H7 (cell line): Measurements from ENCODE around the gene RTP5. TPM values are rescaled to one million over a fixed set of nuclear protein-coding genes. Genes with fewer than 3 reads are reported as not detected.
A peak's percentile ranks its signal among the peaks of the same experiment; 100 is the strongest.

Experiments
- DNase-seq: peaks from one replicate; pipeline ENCODE4 v3.0.0; 2012
- H3K27me3 ChIP-seq: 2 replicates; pipeline ENCODE4 v1.6.0; 2011; ENCODE audit warnings: mild to moderate bottlenecking, low read length; ENCODE audit not compliant: control insufficient read depth, insufficient read depth
- H3K36me3 ChIP-seq: replicated peaks from 2 replicates; pipeline ENCODE4 v1.5.1; 2011; ENCODE audit warnings: low read length; ENCODE audit not compliant: control insufficient read depth, insufficient read depth
- H3K4me3 ChIP-seq: 2 replicates; pipeline ENCODE4 v1.5.1; 2011; ENCODE audit warnings: low read depth, mild to moderate bottlenecking, control low read depth, low read length, moderate library complexity; ENCODE audit not compliant: insufficient read depth
- total RNA-seq: library from RNA; depleted of rRNA; stranded (reverse); fragments of >200 nt; shearing (Covaris generic); gene quantifications from 2 replicates; pipeline ENCODE4 v1.2.3, GENCODE V29; 2014

The RTP5 gene
- total RNA-seq, 1 experiment from 2014 or later, result not detected

DNA sequence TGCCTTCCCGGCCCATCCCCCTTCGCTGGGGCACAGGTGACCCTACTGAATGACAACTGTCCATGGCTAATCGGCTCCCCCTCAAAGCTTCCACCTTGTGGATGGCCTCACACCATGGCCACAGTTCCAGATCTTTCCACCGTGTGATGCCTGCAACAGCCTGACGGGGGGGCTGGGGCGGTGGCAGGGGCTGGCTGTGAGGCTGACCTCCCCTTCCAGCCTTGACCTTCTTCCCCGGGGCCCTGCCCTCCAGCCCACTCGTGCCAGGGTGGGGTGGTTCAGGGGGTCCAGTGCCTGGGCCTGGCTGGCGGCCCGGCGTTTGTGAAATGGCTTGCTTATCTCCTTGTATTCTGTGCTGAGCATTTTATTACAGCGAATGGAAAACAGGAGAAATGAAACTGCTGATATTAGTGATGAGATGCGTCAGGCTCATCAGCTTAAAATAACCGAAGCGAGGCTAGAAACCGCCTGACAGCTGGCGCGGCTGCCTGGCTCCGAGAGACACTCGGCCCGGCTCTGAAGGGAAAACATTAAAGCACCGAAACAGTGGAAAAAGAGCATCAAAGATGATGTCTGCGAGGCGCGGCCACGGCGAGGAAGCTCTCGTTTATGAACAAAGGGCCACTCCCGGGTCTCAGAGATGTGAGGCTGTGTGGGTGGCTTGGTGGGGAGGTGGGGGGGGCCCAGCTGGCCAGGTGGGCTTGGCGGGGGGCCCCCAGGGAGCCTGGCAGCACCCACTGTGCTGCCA, 9.9 kb upstream of the RTP5 start:
- Histone ChIP-seq H3K27me3 (no peaks in the 10 kb centered on the region), H3K4me3 (no peak overlapping the region), H3K36me3 (no peaks in the 10 kb centered on the region)
- DNase-seq, result peak; percentile 89

DNA sequence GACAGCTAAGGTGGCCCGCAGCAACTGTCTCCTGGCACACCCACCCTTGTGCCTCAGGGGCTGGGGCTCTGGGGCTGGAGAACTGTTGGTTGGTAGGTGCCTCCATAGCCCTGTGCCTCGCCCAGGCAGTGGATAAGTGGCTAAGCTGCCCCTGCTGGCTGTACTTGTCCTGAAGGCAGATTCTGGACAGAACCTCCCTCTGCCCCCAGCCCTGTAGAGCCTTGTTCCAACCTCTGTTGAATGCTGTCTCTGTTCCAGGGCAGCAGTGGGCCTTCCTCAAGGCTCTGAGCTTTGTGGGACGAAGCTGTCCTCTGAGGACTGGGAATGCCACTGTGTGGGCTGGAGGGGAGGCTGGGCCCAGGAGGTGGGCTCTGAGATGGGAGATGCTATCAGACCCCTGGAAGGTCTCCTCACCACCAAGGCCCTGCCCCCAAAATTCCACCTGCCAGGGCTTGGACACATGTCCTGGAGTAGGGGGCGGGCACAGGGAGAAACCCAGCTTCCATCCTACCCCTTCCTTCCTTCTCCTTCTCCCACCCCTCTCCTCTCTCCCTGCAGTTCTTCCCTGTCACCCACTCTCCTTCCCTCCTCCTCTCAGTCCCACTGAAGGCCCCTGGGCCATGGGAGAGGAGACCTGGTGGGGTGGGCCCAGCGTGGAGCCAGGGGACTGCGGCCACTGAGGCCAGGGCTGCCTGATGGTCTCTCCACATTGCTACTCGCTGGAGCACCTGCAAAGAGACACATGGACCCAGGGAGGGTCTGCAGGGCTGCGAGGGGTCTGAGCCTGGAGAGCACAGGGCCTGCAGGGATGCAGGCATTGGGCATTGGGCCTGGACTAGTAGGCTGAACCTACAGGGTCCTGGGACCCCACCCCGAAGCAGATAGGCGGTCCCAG, 9.1 kb upstream of the RTP5 start:
- H3K36me3 ChIP-seq, result no peaks in the 10 kb centered on the region
- no peak overlapping the region for H3K4me3 ChIP-seq
- H3K27me3 ChIP-seq, result no peaks in the 10 kb centered on the region
- DNase-seq, result peak; percentile 64

DNA sequence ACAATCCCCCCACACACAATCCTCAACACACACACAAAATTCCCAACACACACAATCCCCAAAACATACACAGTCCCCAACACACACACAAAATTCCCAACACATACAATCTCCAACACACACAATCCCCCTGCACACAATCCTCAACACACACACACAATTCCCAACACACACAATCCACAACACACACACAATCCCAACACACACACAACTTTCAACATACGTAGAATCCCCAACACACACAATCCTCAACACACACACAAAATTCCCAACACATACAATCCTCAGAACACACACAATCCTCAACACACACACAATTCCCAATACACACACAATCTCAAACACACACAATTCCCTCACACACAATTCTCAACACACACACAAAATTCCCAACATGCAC, 8.3 kb upstream of the RTP5 start:
- H3K36me3 ChIP-seq, result no peaks in the 10 kb centered on the region
- no peak for DNase-seq
- no peak overlapping the region for H3K4me3 ChIP-seq
- no peaks in the 10 kb centered on the region for H3K27me3 ChIP-seq

DNA sequence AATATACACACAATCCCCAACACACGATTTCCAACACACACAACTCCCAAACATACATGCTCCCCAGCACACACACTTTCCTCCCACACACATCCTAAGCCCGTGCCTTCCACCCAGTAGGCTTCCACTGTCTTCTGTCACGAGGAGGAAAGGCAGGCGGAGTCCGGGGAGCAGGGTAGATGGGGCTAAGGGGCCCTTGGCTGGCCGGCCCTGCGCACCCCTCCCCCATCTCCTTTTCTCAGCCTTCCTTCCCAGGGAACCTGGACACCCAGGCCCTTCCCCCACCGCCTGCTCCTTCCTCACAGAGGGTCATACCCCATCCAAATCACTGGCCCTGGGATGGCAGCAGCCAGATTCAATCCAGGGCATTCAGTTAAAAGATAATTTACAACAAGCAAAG, 7.4 kb upstream of the RTP5 start:
- Histone ChIP-seq H3K27me3 (no peaks in the 10 kb centered on the region), H3K36me3 (no peaks in the 10 kb centered on the region), H3K4me3 (no peak overlapping the region)
- peak; percentile 83 for DNase-seq

- no peak overlapping the region for H3K4me3 ChIP-seq
- no peaks in the 10 kb centered on the region for H3K27me3 ChIP-seq
- DNase-seq, result no peak
- no peaks in the 10 kb centered on the region for H3K36me3 ChIP-seq
These were observed 6.6 kb upstream of the RTP5 start for GRCh38 chr2:241862775-241863535.

DNA sequence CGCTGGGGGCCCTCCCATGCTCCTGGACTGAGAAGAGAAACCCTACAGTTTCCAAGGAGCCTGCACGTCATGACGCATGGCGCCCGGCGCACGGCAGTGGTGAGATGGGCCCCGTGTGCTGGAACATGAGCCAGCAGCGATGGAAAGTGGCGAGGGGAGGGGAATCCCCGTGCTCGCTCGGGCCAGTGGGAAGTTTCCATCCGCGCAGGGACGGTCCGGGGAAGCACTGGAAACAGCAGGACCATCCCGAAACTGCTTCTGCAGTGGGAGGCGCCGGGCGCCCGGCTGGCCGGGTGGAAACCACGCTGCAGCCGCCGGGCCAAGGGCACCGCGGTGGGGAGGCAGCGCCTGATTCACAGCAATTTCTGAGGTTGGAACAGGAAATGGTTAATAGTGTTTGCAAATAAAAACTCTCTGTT, 6.0 kb upstream of the RTP5 start:
- Histone ChIP-seq H3K27me3 (no peaks in the 10 kb centered on the region), H3K4me3 (no peak overlapping the region), H3K36me3 (no peaks in the 10 kb centered on the region)
- DNase-seq, result no peak

GRCh38 chr2:241864168-241864849, 5.2 kb upstream of the RTP5 start:
- no peak overlapping the region for H3K4me3 ChIP-seq

GRCh38 chr2:241864850-241865213, 4.7 kb upstream of the RTP5 start:
- no peak for DNase-seq
- no peaks in the 10 kb centered on the region for H3K36me3 ChIP-seq
- H3K27me3 ChIP-seq, result no peaks in the 10 kb centered on the region
- no peak overlapping the region for H3K4me3 ChIP-seq

More at GRCh38 chr2:241864168-241864849, 5.2 kb upstream of the RTP5 start:
- no peak for DNase-seq
- H3K27me3 ChIP-seq, result no peaks in the 10 kb centered on the region
- H3K36me3 ChIP-seq, result no peaks in the 10 kb centered on the region

GRCh38 chr2:241865416-241865956, 4.0 kb upstream of the RTP5 start:
- H3K27me3 ChIP-seq, result no peaks in the 10 kb centered on the region
- no peak for DNase-seq

DNA sequence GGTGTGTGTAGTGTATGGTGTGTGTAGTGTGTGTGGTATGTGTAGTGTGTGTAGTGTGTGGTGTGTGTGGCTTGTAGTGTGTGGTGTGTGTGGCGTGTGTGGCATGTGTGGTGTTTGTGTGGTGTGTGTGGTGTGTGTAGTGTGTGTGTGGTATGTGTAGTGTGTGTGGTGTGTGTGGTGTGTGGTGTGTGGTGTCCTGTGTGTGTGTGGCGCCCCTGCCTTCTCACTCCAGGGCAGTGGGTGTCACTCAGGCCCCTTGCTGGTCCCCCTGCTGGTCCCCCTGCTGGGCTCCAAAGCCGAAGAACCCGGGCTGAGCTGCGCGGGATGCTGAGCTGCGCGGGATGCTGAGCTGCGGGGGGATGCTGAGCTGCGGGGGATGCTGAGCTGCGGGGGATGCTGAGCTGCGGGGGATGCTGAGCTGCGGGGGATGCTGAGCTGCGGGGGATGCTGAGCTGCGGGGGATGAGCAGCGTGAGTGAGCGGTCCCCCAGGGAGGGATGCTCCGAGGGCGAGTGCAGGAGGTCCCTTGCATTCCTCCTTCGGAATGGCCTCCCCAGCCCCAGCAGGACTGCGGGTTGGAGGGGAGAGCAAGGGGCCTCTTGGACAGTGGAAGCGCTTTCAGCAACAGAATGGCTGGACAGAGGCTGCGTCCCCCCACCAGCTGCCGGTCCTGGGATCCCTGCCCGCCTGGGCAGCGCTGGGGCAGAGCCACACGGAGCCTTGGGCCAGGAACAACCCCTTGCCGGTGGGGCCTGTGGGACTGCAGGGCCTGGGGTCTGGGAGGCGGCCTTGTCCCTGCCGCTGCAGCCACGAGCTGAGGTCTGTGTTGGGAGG, 3.4 kb upstream of the RTP5 start:
- peak; percentile 93 for DNase-seq

More at GRCh38 chr2:241865416-241865956, 4.0 kb upstream of the RTP5 start:
- no peaks in the 10 kb centered on the region for H3K36me3 ChIP-seq
- no peak overlapping the region for H3K4me3 ChIP-seq

DNA sequence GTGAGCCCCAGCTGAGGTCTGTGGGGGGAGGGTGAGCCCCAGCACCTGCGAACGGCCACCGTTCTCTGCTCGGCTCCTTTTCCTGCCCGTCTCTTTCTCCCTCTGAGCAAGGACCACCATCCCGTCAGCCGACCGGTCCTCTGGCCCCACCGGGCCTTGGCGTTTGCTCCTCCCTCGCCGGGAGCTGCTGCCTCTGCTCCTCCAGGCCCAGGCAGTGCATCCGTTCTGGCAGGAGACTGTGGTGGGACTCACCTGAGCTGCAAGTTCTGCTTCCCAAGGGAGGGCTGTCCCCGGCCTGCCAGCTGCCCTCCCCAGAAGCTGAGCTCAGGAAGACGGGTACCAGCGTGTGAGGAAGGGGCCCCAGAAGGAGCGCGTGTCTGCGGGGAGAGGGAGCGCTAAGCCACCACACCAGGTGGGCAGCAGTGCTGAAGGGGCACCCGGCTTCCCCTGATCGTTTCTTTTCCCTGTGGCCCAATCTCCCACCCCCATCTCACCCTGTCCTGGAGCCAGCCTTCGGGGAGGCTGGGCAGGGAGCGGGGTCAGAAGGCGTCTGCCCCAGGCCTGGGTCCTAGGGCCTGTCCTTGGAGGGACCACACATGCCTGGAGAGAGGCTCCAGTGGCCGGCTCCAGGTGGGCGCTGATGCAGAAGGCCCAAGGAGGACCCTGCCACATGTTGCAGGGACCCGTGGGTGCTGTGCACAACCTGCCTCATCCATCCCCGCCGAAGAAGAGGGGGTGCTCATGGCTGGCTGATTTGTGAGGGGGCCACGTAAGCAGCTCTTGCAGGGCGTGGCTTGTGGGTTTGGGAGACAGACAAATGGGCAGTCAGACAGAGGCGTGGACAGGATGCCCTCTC, 2.5 kb upstream of the RTP5 start:
- no peak overlapping the region for H3K4me3 ChIP-seq
- H3K36me3 ChIP-seq, result no peaks in the 10 kb centered on the region
- DNase-seq, result no peak
- no peaks in the 10 kb centered on the region for H3K27me3 ChIP-seq

More for the DNA sequence above, 3.4 kb upstream of the RTP5 start:
- H3K36me3 ChIP-seq, result no peaks in the 10 kb centered on the region
- H3K27me3 ChIP-seq, result no peaks in the 10 kb centered on the region
- no peak overlapping the region for H3K4me3 ChIP-seq

DNA sequence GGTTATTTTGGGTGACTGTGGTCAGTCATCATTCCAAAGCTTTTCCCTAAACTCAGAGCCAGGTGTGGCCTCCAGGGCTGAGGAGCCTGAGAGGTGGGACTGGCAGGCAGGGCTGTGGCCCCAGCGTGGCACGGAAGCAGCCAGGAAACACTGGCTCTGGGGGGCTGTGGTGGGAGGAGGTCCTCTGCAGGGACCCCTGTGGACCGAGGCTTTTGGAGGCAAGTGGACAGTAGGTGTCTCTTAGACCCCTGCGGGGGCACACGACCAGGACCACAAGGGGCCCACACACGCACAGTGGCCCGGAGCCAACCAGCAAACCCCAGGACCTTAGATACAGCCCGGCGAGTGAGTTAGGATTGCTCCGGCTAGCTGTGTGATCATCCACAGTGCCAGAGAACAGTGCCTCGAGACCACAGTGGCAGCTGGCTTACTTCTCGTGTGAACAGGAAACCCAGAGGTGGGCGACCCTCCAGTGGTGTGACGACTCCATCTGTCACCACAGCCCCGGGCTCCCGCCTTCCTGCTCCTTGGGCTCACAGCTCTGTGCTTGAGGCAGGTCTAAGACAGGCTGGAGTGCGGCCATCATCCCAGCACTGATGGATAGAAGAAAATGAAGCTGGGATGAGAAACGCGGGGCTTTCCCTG, 1.6 kb upstream of the RTP5 start:
- H3K36me3 ChIP-seq, result no peaks in the 10 kb centered on the region
- H3K27me3 ChIP-seq, result no peaks in the 10 kb centered on the region
- no peak overlapping the region for H3K4me3 ChIP-seq
- DNase-seq, result peak; percentile 55
